ENCODE data around the gene SHPK.

Gene SHPK

GRCh38 chr17:3559270-3559645 is 76.8 kb downstream of the SHPK start:
- Histone ChIP-seq H3K4me3 (ENCODE audit: low read length) (no peak overlapping the region), H3K4me1 (ENCODE audit: insufficient read depth, low read length) (no peaks in the 10 kb centered on the region), H3K27ac (ENCODE audit: low read depth, low read length) (no peak overlapping the region), H3K9me3 (ENCODE audit: insufficient read depth, low read depth, low read length) (no peaks in the 10 kb centered on the region), H3K9ac (ENCODE audit: low read depth, low read length) (no peak overlapping the region), H3K36me3 (ENCODE audit: insufficient read depth, low read length) (no peaks in the 10 kb centered on the region), H3K27me3 (ENCODE audit: insufficient read depth, low read length) (no peaks in the 10 kb centered on the region)
- 94% methylated on average over 9 of the region's 9 CpGs for WGBS

DNA sequence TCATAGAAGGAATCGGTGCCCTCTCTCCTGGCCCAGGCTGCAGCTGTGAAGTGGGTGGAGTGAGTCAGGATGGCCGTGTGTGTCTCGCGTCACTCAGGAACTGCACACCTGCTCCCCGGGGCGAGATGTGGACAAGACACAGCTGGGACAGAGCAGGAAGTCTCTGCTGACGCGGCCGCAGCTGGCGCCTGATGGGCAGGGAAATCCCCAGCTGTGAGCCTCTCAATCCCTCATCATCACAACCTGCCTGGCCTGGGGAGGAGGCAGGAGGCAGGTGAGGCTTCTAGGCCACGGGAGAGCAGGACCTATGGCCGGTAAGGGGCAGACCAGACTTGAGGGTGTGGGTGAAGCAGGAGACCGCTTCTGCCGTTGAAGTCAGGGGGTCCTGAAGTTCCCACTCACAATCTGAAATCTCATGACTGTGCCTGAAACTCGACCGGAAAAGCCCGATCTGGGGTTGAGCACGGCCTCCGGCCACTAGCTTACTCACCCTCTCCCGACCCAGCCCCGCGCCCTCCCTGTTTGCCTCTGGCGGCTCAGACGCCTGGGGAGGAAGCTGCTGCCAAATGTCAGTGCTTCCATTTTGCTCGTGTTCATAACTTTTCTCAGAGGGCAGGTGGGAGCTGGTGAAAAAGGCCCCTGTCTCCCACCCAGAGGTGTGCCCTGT is 77.3 kb downstream of the SHPK start:
- H3K9me3 ChIP-seq (ENCODE audit: insufficient read depth, low read depth, low read length) = no peaks in the 10 kb centered on the region
- no peaks in the 10 kb centered on the region for H3K36me3 ChIP-seq (ENCODE audit: insufficient read depth, low read length)
- H3K4me3 ChIP-seq (ENCODE audit: low read length) = no peak overlapping the region
- no peaks in the 10 kb centered on the region for H3K4me1 ChIP-seq (ENCODE audit: insufficient read depth, low read length)
- WGBS = 81% methylated on average over 25 of the region's 25 CpGs
- no peaks in the 10 kb centered on the region for H3K27me3 ChIP-seq (ENCODE audit: insufficient read depth, low read length)
- no peak overlapping the region for H3K27ac ChIP-seq (ENCODE audit: low read depth, low read length)
- H3K9ac ChIP-seq (ENCODE audit: low read depth, low read length) = no peak overlapping the region
